Activated T-helper 9 cell treated with anti-CD3 and anti-CD28 coated beads, Interleukin-2, amount 50 U/mL, for 16 hours (primary cell): ENCODE measurements around the gene SYCP2.

Experiments used
- DNase-seq: peaks from one replicate; pipeline ENCODE4 v3.0.0-alpha.2; 2020; ENCODE audit warnings: low read depth

SYCP2 gene

GRCh38 chr20:59822291-59823029 is 111.0 kb downstream of the SYCP2 start:
- no peak for DNase-seq

- DNase-seq, result no peak
These were observed 111.6 kb downstream of the SYCP2 start for GRCh38 chr20:59821788-59822187.

GRCh38 chr20:59821201-59821600 is 112.2 kb downstream of the SYCP2 start:
- no peak for DNase-seq

GRCh38 chr20:59820204-59821041 is 113.0 kb downstream of the SYCP2 start:
- DNase-seq, result no peak

GRCh38 chr20:59819496-59820203 is 113.8 kb downstream of the SYCP2 start:
- DNase-seq, result no peak

GRCh38 chr20:59818911-59819310 is 114.5 kb downstream of the SYCP2 start:
- no peak for DNase-seq

- DNase-seq, result no peak
These were observed 115.4 kb downstream of the SYCP2 start for GRCh38 chr20:59817846-59818615.

- no peak for DNase-seq
These were observed 116.0 kb downstream of the SYCP2 start for GRCh38 chr20:59817406-59817805.

GRCh38 chr20:59816146-59816738 is 117.2 kb downstream of the SYCP2 start:
- no peak for DNase-seq

- no peak for DNase-seq
These were observed 118.5 kb downstream of the SYCP2 start for GRCh38 chr20:59814840-59815340.

- DNase-seq, result no peak
These were observed 119.2 kb downstream of the SYCP2 start for GRCh38 chr20:59813948-59814839.
